GM23338 (cell line): ENCODE measurements around the gene APOM. TPM values are rescaled to one million over a fixed set of nuclear protein-coding genes. Genes with fewer than 3 reads are reported as not detected.
A peak's percentile ranks its signal among the peaks of the same experiment; 100 is the strongest.

Source experiments
- ATAC-seq: fragments of 200-7000 bp; cut with Tn5 transposase; 3 replicates; pipeline ENCODE4 v1.9.1; 2020
- DNase-seq: peaks from one replicate; pipeline ENCODE4 v3.0.0-alpha.2; 2015; ENCODE audit warnings: low spot score
- H2AFZ ChIP-seq: fragments of 200-600 bp; sonication (generic); 2 replicates; pipeline ENCODE4 v1.8.0; 2016; ENCODE audit warnings: antibody characterized with exemption, mild to moderate bottlenecking, moderate library complexity
- H3F3A ChIP-seq: fragments of 200-600 bp; sonication (generic); replicated peaks from 2 replicates; pipeline ENCODE4 v1.8.0; 2017; ENCODE audit warnings: antibody characterized with exemption, mixed run types, low read depth
- H3K27ac ChIP-seq: fragments of 200-600 bp; sonication (generic); 2 replicates; pipeline ENCODE4 v1.6.1; 2016; ENCODE audit warnings: low read depth
- H3K27me3 ChIP-seq: fragments of 200-600 bp; sonication (generic); 2 replicates; pipeline ENCODE4 v1.8.0; 2016; ENCODE audit warnings: mild to moderate bottlenecking, mixed run types, moderate library complexity; ENCODE audit not compliant: insufficient read depth
- H3K36me3 ChIP-seq: fragments of 200-600 bp; sonication (generic); 2 replicates; pipeline ENCODE4 v1.8.0; 2016; ENCODE audit warnings: mild to moderate bottlenecking; ENCODE audit not compliant: insufficient read depth
- H3K4me1 ChIP-seq: fragments of 200-600 bp; sonication (generic); 2 replicates; pipeline ENCODE4 v1.8.0; 2016; ENCODE audit warnings: mild to moderate bottlenecking, moderate library complexity; ENCODE audit not compliant: insufficient read depth
- H3K4me2 ChIP-seq: fragments of 200-600 bp; sonication (generic); 2 replicates; pipeline ENCODE4 v1.7.1; 2017; ENCODE audit warnings: mixed run types
- H3K4me3 ChIP-seq: fragments of 200-600 bp; sonication (generic); 2 replicates; pipeline ENCODE4 v1.6.1; 2016; ENCODE audit warnings: mixed run types
- H3K79me2 ChIP-seq: fragments of 200-600 bp; sonication (generic); replicated peaks from 2 replicates; pipeline ENCODE4 v1.8.0; 2017; ENCODE audit warnings: mild to moderate bottlenecking; ENCODE audit not compliant: insufficient read depth
- H3K9me2 ChIP-seq: fragments of 200-600 bp; sonication (generic); 2 replicates; pipeline ENCODE4 v1.8.0; 2017; ENCODE audit not compliant: insufficient read depth
- H4K20me1 ChIP-seq: fragments of 200-600 bp; sonication (generic); replicated peaks from 2 replicates; pipeline ENCODE4 v1.8.0; 2017; ENCODE audit warnings: mild to moderate bottlenecking; ENCODE audit not compliant: insufficient read depth
- H3K27ac Mint-ChIP-seq: 2 replicates; pipeline ENCODE4 v1.8.0; 2020; ENCODE audit warnings: inconsistent platforms, mild to moderate bottlenecking, moderate library complexity, mixed read lengths
- H3K27me3 Mint-ChIP-seq: 3 replicates; pipeline ENCODE4 v1.8.0; 2022; ENCODE audit warnings: low read depth, mild to moderate bottlenecking, moderate library complexity, mixed read lengths, inconsistent platforms; ENCODE audit not compliant: insufficient read depth, poor library complexity
- H3K36me3 Mint-ChIP-seq: 3 replicates; pipeline ENCODE4 v1.8.0; 2021; ENCODE audit warnings: low read depth, mild to moderate bottlenecking, inconsistent platforms, moderate library complexity, mixed read lengths
- H3K4me1 Mint-ChIP-seq: 3 replicates; pipeline ENCODE4 v1.8.0; 2020; ENCODE audit warnings: mild to moderate bottlenecking, inconsistent platforms, mixed read lengths
- H3K4me3 Mint-ChIP-seq: 3 replicates; pipeline ENCODE4 v1.8.0; 2021; ENCODE audit warnings: moderate library complexity, mild to moderate bottlenecking, inconsistent platforms, mixed read lengths
- H3K9me3 Mint-ChIP-seq: 3 replicates; pipeline ENCODE4 v1.8.0; 2020; ENCODE audit warnings: moderate library complexity, mild to moderate bottlenecking, inconsistent platforms, mixed read lengths
- CREB1 ChIP-seq: fragments of 250-450 bp; sonication (Bioruptor Pico); IDR thresholded peaks from 2 replicates; pipeline ENCODE4 v1.5.0; 2020; ENCODE audit warnings: low read depth, mild to moderate bottlenecking, moderate library complexity
- CTCF ChIP-seq, 2 experiments: fragments of 200-600 bp in 1 of 2; sonication (generic) in 1 of 2; conservative IDR thresholded peaks; 2 replicates each; pipeline versions ENCODE4 v1.5.1 to v1.6.1; 2016 to 2017; ENCODE audit warnings: antibody characterized with exemption in 2 of 2, low read depth in 2 of 2, mild to moderate bottlenecking in 2 of 2, moderate library complexity in 1 of 2
- ETS1 ChIP-seq: IDR thresholded peaks from 2 replicates; pipeline ENCODE4 v1.6.1; 2016; ENCODE audit warnings: antibody characterized with exemption
- EZH2phosphoT487 ChIP-seq: fragments of 200-600 bp; sonication (generic); IDR thresholded peaks from one replicate; pipeline ENCODE4 v1.8.1; 2018; ENCODE audit warnings: antibody characterized with exemption; ENCODE audit not compliant: unreplicated experiment
- JUNB ChIP-seq: IDR thresholded peaks from one replicate; pipeline ENCODE4 v1.6.1; 2016; ENCODE audit warnings: antibody characterized with exemption; ENCODE audit not compliant: unreplicated experiment
- POLR2AphosphoS5 ChIP-seq: IDR thresholded peaks from 2 replicates; pipeline ENCODE4 v1.6.1; 2016; ENCODE audit warnings: antibody characterized with exemption, low read depth
- STAT1 ChIP-seq: IDR thresholded peaks from one replicate; pipeline ENCODE4 v1.6.1; 2016; ENCODE audit warnings: antibody characterized with exemption; ENCODE audit not compliant: unreplicated experiment
- ZNF114 ChIP-seq: fragments of 250-450 bp; sonication (Bioruptor Pico); IDR thresholded peaks from 2 replicates; pipeline ENCODE4 v1.5.0; 2020; ENCODE audit warnings: mild to moderate bottlenecking, moderate library complexity
- ZNF331 ChIP-seq: fragments of 250-450 bp; sonication (Bioruptor Pico); IDR thresholded peaks from 2 replicates; pipeline ENCODE4 v1.5.0; 2020; ENCODE audit warnings: low read depth, mild to moderate bottlenecking, moderate library complexity
- ZNF462 ChIP-seq: fragments of 250-450 bp; sonication (Bioruptor Pico); IDR thresholded peaks from 2 replicates; pipeline ENCODE4 v1.5.0; 2020; ENCODE audit warnings: mild to moderate bottlenecking, moderate library complexity
- polyA plus RNA-seq: library from polyadenylated mRNA; unstranded; fragments of >200 nt; fragmentation: Nextera tagmentation; extraction: Ambion mirVana; gene quantifications from 2 replicates; pipeline ENCODE4 v1.2.1, GENCODE V29; 2016
- total RNA-seq: library from RNA; depleted of rRNA; stranded (reverse); fragments of >200 nt; shearing (Covaris generic); gene quantifications from 2 replicates; pipeline ENCODE4 v1.2.3, GENCODE V29; 2014

APOM gene
- total and polyA plus RNA-seq, 2 experiments from 2014 or later, result 1.2 to 10.7 TPM

GRCh38 chr6:31661262-31662123 is 5.8 kb downstream of the APOM start (continued):
- no peak for TF ChIP-seq ZNF462
- TF ChIP-seq STAT1, result no peak
- TF ChIP-seq CREB1 (CRISPR knock-in tag), result no peak
- TF ChIP-seq EZH2phosphoT487, result no peak
- no peak for TF ChIP-seq POLR2AphosphoS5
- no peak for TF ChIP-seq JUNB

- H3K4me1 Mint-ChIP-seq, result peaks cover 47% of the 10 kb centered on the region
- ATAC-seq (no peak), DNase-seq (no peak)
- H3K27ac Mint-ChIP-seq, result peak overlapping the region; percentile 82; the same call in 1 of the 2 replicates
- no peaks in the 10 kb centered on the region for H3K9me2 ChIP-seq
- no peak overlapping the region for H3K4me2 ChIP-seq
- H3K9me3 Mint-ChIP-seq, result no peaks in the 10 kb centered on the region; the same call in 2 of the 3 replicates
- peaks cover 54% of the 10 kb centered on the region for H3K79me2 ChIP-seq
- H3K4me1 ChIP-seq, result peaks cover 26% of the 10 kb centered on the region
- H3K36me3 Mint-ChIP-seq, result peaks cover 57% of the 10 kb centered on the region
- peaks cover 17% of the 10 kb centered on the region for H3K36me3 ChIP-seq
- peaks cover 30% of the 10 kb centered on the region for H3K27me3 Mint-ChIP-seq
- H4K20me1 ChIP-seq, result peaks cover 4% of the 10 kb centered on the region
- no peak overlapping the region for H3K4me3 ChIP-seq
- peak overlapping the region; percentile 43; the same call in 1 of the 3 replicates for H3K4me3 Mint-ChIP-seq
- H3F3A ChIP-seq, result peaks cover 21% of the 10 kb centered on the region; the same call in 1 of the 2 replicates
- H3K27me3 ChIP-seq, result no peaks in the 10 kb centered on the region
- H2AFZ ChIP-seq, result no peak overlapping the region
- no peak overlapping the region for H3K27ac ChIP-seq
- TF ChIP-seq CTCF (conservative IDR thresholded peaks at IDR 0.05; ENCODE audit: low read depth in 2 of 2) (no peak), ETS1 (no peak), EZH2phosphoT487 (no peak), ZNF331 (no peak), STAT1 (no peak), ZNF114 (CRISPR knock-in tag) (no peak), POLR2AphosphoS5 (no peak)
These were observed 6.5 kb downstream of the APOM start for GRCh38 chr6:31662124-31662723.
